ENCODE measurements around the gene SEC24D. TPM values are rescaled to one million over a fixed set of nuclear protein-coding genes. Genes with fewer than 3 reads are reported as not detected.

SEC24D gene
- total RNA-seq, 2 experiments from 2014 or later, result 25.2 to 26.4 TPM

- DNase-seq (no peak), ATAC-seq (no peak)
- TF ChIP-seq CTCF (IDR thresholded peaks at IDR 0.05), result no peak
- H3K36me3 Mint-ChIP-seq (ENCODE audit: low read depth), result peaks cover 16% of the 10 kb centered on the region
- H3K9me3 Mint-ChIP-seq, result no peaks in the 10 kb centered on the region
- ChIA-PET POLR2A (no interaction called here), CTCF (interaction anchor here (1.1 to 1.8 kb wide), 2 partner anchors 10 to 68 kb away, joined by 3 to 4 read pairs; no protein-coding TSS in a partner anchor)
- no peaks in the 10 kb centered on the region for H3K4me1 Mint-ChIP-seq (ENCODE audit: low read depth)
- H3K27ac Mint-ChIP-seq, result no peak overlapping the region
- H3K27me3 Mint-ChIP-seq, result no peaks in the 10 kb centered on the region
- H3K4me3 Mint-ChIP-seq, result no peak overlapping the region
- intact Hi-C loops (cut with micrococcal nuclease), result no loop called here
These were observed 66.8 kb downstream of the SEC24D start for GRCh38 chr4:118769161-118769560.

GRCh38 chr4:118767109-118767508 lies 68.8 kb downstream of the SEC24D start:
- ChIA-PET POLR2A (no interaction called here), CTCF (no interaction called here)
- no peak for ATAC-seq
- Mint-ChIP-seq H3K9me3 (no peaks in the 10 kb centered on the region), H3K4me1 (ENCODE audit: low read depth) (no peaks in the 10 kb centered on the region), H3K27ac (no peak overlapping the region), H3K4me3 (no peak overlapping the region), H3K36me3 (ENCODE audit: low read depth) (peaks cover 28% of the 10 kb centered on the region), H3K27me3 (no peaks in the 10 kb centered on the region)
- no peak for DNase-seq
- TF ChIP-seq CTCF (IDR thresholded peaks at IDR 0.05), result no peak
- intact Hi-C loops (cut with micrococcal nuclease), result no loop called here

GRCh38 chr4:118765399-118765798 lies 70.5 kb downstream of the SEC24D start:
- ATAC-seq (no peak), DNase-seq (no peak)
- H3K27me3 Mint-ChIP-seq, result no peaks in the 10 kb centered on the region
- H3K27ac Mint-ChIP-seq, result no peak overlapping the region
- intact Hi-C loops (cut with micrococcal nuclease), result no loop called here
- ChIA-PET CTCF (no interaction called here), POLR2A (no interaction called here)
- H3K9me3 Mint-ChIP-seq, result no peaks in the 10 kb centered on the region
- TF ChIP-seq CTCF (IDR thresholded peaks at IDR 0.05), result no peak
- H3K4me3 Mint-ChIP-seq, result no peak overlapping the region
- peaks cover 35% of the 10 kb centered on the region for H3K36me3 Mint-ChIP-seq (ENCODE audit: low read depth)
- H3K4me1 Mint-ChIP-seq (ENCODE audit: low read depth), result no peaks in the 10 kb centered on the region

- ATAC-seq (no peak), DNase-seq (no peak)
- H3K4me3 Mint-ChIP-seq, result no peak overlapping the region
- ChIA-PET POLR2A (no interaction called here), CTCF (interaction anchor here (1.0 kb wide), 1 partner anchor 9 kb away, joined by 3 read pairs; no protein-coding TSS in a partner anchor)
- no peak overlapping the region for H3K27ac Mint-ChIP-seq
- H3K9me3 Mint-ChIP-seq, result no peaks in the 10 kb centered on the region
- no peak for TF ChIP-seq CTCF (IDR thresholded peaks at IDR 0.05)
- no peaks in the 10 kb centered on the region for H3K4me1 Mint-ChIP-seq (ENCODE audit: low read depth)
- H3K27me3 Mint-ChIP-seq, result no peaks in the 10 kb centered on the region
- intact Hi-C loops (cut with micrococcal nuclease), result no loop called here
- peaks cover 31% of the 10 kb centered on the region for H3K36me3 Mint-ChIP-seq (ENCODE audit: low read depth)
These were observed 73.0 kb downstream of the SEC24D start for GRCh38 chr4:118762730-118763477.

GRCh38 chr4:118762155-118762554 lies 73.8 kb downstream of the SEC24D start:
- intact Hi-C loops (cut with micrococcal nuclease), result no loop called here
- DNase-seq (no peak), ATAC-seq (no peak)
- Mint-ChIP-seq H3K9me3 (no peaks in the 10 kb centered on the region), H3K27me3 (no peaks in the 10 kb centered on the region), H3K27ac (no peak overlapping the region), H3K4me3 (no peak overlapping the region), H3K36me3 (ENCODE audit: low read depth) (peaks cover 31% of the 10 kb centered on the region), H3K4me1 (ENCODE audit: low read depth) (no peaks in the 10 kb centered on the region)
- POLR2A ChIA-PET, result no interaction called here
- CTCF ChIA-PET, result interaction anchor here (1.0 kb wide), 1 partner anchor 10 kb away, joined by 3 read pairs; no protein-coding TSS in a partner anchor
- no peak for TF ChIP-seq CTCF (IDR thresholded peaks at IDR 0.05)
